HEK293 (cell line): ENCODE data around the gene CTAGE4.
"Not testable (repeated sequence)": the region's sequence is repeated elsewhere in the genome, so short reads cannot be mapped to it uniquely, and the experiment has no call there.

Source experiments
- CTCF ChIA-PET: fragments of 350-600 bp; formaldehyde crosslinking; extraction: SDS; loops from one replicate; lab custom pipeline; 2021; ENCODE audit warnings: antibody characterized with exemption; lab: Yijun Ruan, JAX
- POLR2A ChIA-PET: fragments of 300-600 bp; formaldehyde crosslinking; extraction: SDS; loops from one replicate; lab custom pipeline; 2020; ENCODE audit warnings: antibody characterized with exemption, inconsistent platforms; lab: Yijun Ruan, JAX
- H3K27ac ChIP-seq: fragments of 200-500 bp; sonication (Bioruptor generic); 2 replicates; pipeline ENCODE4 v1.5.1; 2014; ENCODE audit warnings: low read depth, low read length, control low read depth, inconsistent platforms; ENCODE audit errors: extremely low read depth
- H3K36me3 ChIP-seq, 2 experiments: fragments of 200-500 bp in 1 of 2; sonication (Bioruptor generic) in 1 of 2; 1 replicate in 1 of 2; 2 replicates in 1 of 2; pipeline ENCODE4 v1.5.1; 2014 to 2017; ENCODE audit warnings: inconsistent platforms in 2 of 2, low read length in 2 of 2; ENCODE audit not compliant: control insufficient read depth in 2 of 2, insufficient read depth in 1 of 2
- H3K4me1 ChIP-seq: fragments of 200-500 bp; sonication (Bioruptor generic); 2 replicates; pipeline ENCODE4 v1.5.1; 2014; ENCODE audit warnings: mild to moderate bottlenecking, low read length, inconsistent platforms; ENCODE audit not compliant: control insufficient read depth, insufficient read depth
- H3K4me3 ChIP-seq: 2 replicates; pipeline ENCODE4 v1.5.1; 2011; ENCODE audit warnings: low read depth, mild to moderate bottlenecking, control low read depth, low read length, moderate library complexity
- H3K9me3 ChIP-seq: fragments of 200-500 bp; sonication (Bioruptor generic); 2 replicates; pipeline ENCODE4 v1.5.1; 2014; ENCODE audit warnings: low read depth, low read length, inconsistent platforms; ENCODE audit not compliant: control insufficient read depth, insufficient read depth
- FEZF1 ChIP-seq: fragments of 450-650 bp; formaldehyde crosslinking; IDR thresholded peaks from 2 replicates; pipeline ENCODE4 v1.5.1; 2016; ENCODE audit warnings: missing biosample characterization, missing genetic modification characterization
- GFI1B ChIP-seq: fragments of 450-650 bp; formaldehyde crosslinking; IDR thresholded peaks from 2 replicates; pipeline ENCODE4 v1.5.1; 2016; ENCODE audit warnings: missing biosample characterization, missing genetic modification characterization
- GLI4 ChIP-seq: fragments of 450-650 bp; formaldehyde crosslinking; IDR thresholded peaks from 2 replicates; pipeline ENCODE4 v1.5.1; 2016; ENCODE audit warnings: missing biosample characterization, missing genetic modification characterization
- ZNF114 ChIP-seq: fragments of 450-650 bp; formaldehyde crosslinking; IDR thresholded peaks from 2 replicates; pipeline ENCODE4 v1.5.0; 2017; ENCODE audit warnings: missing biosample characterization, missing genetic modification characterization
- ZNF138 ChIP-seq: fragments of 450-650 bp; formaldehyde crosslinking; IDR thresholded peaks from 2 replicates; pipeline ENCODE4 v1.5.1; 2016; ENCODE audit warnings: missing biosample characterization, missing genetic modification characterization, borderline replicate concordance
- ZNF16 ChIP-seq: fragments of 450-650 bp; formaldehyde crosslinking; IDR thresholded peaks from 2 replicates; pipeline ENCODE4 v1.5.1; 2016; ENCODE audit warnings: low read depth, missing biosample characterization, missing genetic modification characterization
- ZNF354C ChIP-seq: fragments of 450-650 bp; formaldehyde crosslinking; IDR thresholded peaks from 2 replicates; pipeline ENCODE4 v1.5.1; 2016; ENCODE audit warnings: missing biosample characterization, missing genetic modification characterization, low read depth, borderline replicate concordance
- ZNF48 ChIP-seq: fragments of 450-650 bp; formaldehyde crosslinking; IDR thresholded peaks from 2 replicates; pipeline ENCODE4 v1.5.1; 2016; ENCODE audit warnings: missing biosample characterization, missing genetic modification characterization
- ZNF530 ChIP-seq: fragments of 450-650 bp; formaldehyde crosslinking; IDR thresholded peaks from 2 replicates; pipeline ENCODE4 v1.5.1; 2016; ENCODE audit warnings: low read depth, missing biosample characterization, missing genetic modification characterization
- ZNF610 ChIP-seq: fragments of 450-650 bp; formaldehyde crosslinking; IDR thresholded peaks from 2 replicates; pipeline ENCODE4 v1.5.1; 2016; ENCODE audit warnings: missing biosample characterization, missing genetic modification characterization, borderline replicate concordance
- ZNF654 ChIP-seq: fragments of 450-650 bp; formaldehyde crosslinking; IDR thresholded peaks from 2 replicates; pipeline ENCODE4 v1.5.1; 2016; ENCODE audit warnings: low read depth, missing biosample characterization, missing genetic modification characterization
- TF ChIP-seq, protein P1 (sequence below): IDR thresholded peaks from 2 replicates; pipeline ENCODE4 v1.6.1; 2011; ENCODE audit warnings: mild to moderate bottlenecking, low read depth, low read length, borderline replicate concordance
- TF ChIP-seq, protein P2 (sequence below): fragments of 450-650 bp; formaldehyde crosslinking; IDR thresholded peaks from 2 replicates; pipeline ENCODE4 v1.5.1; 2016; ENCODE audit warnings: missing biosample characterization, missing genetic modification characterization
- TF ChIP-seq, protein P3 (sequence below): fragments of 450-650 bp; formaldehyde crosslinking; IDR thresholded peaks from 2 replicates; pipeline ENCODE4 v1.5.1; 2016; ENCODE audit warnings: missing biosample characterization, missing genetic modification characterization
- TF ChIP-seq, protein P4 (sequence below): fragments of 450-650 bp; formaldehyde crosslinking; IDR thresholded peaks from 2 replicates; pipeline ENCODE4 v1.5.1; 2017; ENCODE audit warnings: missing biosample characterization, missing genetic modification characterization
- TF ChIP-seq, protein P5 (sequence below): fragments of 450-650 bp; formaldehyde crosslinking; IDR thresholded peaks from 2 replicates; pipeline ENCODE4 v1.5.1; 2016; ENCODE audit warnings: missing biosample characterization, missing genetic modification characterization
- TF ChIP-seq, protein P6 (sequence below): fragments of 450-650 bp; formaldehyde crosslinking; IDR thresholded peaks from 2 replicates; pipeline ENCODE4 v1.5.1; 2017; ENCODE audit warnings: missing biosample characterization, missing genetic modification characterization

The CTAGE4 gene

DNA sequence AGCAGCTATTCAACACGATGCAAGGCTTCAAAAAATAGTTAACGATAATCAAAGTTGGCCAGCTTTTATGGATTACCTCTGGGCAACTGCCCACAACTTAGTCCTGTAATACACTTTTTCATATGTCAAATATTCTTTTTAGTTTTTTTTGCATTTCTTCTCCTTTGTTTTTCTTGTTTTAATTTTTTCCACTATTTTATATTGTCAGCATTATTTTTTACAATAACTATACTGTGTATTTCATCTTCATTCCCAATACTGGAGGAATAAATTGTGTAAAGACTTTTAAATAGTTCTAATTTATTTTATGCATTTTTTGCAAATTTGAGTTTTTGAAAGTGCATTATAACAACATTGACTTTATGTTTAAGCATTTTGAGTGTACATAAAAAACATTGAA is 18.5 kb upstream of the CTAGE4 start:
- CTCF ChIA-PET: no interaction called here
- no peak overlapping the region for H3K27ac ChIP-seq
- H3K36me3 ChIP-seq: no peaks in the 10 kb centered on the region
- H3K9me3 ChIP-seq: no peaks in the 10 kb centered on the region
- TF ChIP-seq, protein P1, sequence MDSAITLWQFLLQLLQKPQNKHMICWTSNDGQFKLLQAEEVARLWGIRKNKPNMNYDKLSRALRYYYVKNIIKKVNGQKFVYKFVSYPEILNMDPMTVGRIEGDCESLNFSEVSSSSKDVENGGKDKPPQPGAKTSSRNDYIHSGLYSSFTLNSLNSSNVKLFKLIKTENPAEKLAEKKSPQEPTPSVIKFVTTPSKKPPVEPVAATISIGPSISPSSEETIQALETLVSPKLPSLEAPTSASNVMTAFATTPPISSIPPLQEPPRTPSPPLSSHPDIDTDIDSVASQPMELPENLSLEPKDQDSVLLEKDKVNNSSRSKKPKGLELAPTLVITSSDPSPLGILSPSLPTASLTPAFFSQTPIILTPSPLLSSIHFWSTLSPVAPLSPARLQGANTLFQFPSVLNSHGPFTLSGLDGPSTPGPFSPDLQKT: no peak
- TF ChIP-seq ZNF610 (tag by site-specific recombination): no peak
- TF ChIP-seq GLI4: no peak
- TF ChIP-seq, protein P2, sequence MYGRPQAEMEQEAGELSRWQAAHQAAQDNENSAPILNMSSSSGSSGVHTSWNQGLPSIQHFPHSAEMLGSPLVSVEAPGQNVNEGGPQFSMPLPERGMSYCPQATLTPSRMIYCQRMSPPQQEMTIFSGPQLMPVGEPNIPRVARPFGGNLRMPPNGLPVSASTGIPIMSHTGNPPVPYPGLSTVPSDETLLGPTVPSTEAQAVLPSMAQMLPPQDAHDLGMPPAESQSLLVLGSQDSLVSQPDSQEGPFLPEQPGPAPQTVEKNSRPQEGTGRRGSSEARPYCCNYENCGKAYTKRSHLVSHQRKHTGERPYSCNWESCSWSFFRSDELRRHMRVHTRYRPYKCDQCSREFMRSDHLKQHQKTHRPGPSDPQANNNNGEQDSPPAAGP (tag by site-specific recombination): no peak
- TF ChIP-seq ZNF138 (tag by site-specific recombination): no peak
- TF ChIP-seq ZNF530 (tag by site-specific recombination): no peak
- no peak for TF ChIP-seq ZNF354C (tag by site-specific recombination)
- TF ChIP-seq ZNF16: no peak
- TF ChIP-seq, protein P3, sequence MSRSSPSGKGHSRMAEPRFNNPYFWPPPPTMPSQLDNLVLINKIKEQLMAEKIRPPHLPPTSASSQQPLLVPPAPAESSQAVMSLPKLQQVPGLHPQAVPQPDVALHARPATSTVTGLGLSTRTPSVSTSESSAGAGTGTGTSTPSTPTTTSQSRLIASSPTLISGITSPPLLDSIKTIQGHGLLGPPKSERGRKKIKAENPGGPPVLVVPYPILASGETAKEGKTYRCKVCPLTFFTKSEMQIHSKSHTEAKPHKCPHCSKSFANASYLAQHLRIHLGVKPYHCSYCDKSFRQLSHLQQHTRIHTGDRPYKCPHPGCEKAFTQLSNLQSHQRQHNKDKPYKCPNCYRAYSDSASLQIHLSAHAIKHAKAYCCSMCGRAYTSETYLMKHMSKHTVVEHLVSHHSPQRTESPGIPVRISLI (tag by site-specific recombination): no peak
- TF ChIP-seq, protein P4, sequence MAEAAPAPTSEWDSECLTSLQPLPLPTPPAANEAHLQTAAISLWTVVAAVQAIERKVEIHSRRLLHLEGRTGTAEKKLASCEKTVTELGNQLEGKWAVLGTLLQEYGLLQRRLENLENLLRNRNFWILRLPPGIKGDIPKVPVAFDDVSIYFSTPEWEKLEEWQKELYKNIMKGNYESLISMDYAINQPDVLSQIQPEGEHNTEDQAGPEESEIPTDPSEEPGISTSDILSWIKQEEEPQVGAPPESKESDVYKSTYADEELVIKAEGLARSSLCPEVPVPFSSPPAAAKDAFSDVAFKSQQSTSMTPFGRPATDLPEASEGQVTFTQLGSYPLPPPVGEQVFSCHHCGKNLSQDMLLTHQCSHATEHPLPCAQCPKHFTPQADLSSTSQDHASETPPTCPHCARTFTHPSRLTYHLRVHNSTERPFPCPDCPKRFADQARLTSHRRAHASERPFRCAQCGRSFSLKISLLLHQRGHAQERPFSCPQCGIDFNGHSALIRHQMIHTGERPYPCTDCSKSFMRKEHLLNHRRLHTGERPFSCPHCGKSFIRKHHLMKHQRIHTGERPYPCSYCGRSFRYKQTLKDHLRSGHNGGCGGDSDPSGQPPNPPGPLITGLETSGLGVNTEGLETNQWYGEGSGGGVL: no peak
- no peak for TF ChIP-seq GFI1B (tag by site-specific recombination)
- no peak for TF ChIP-seq ZNF654 (tag by site-specific recombination)
- TF ChIP-seq ZNF114 (tag by site-specific recombination): no peak
- no peak for TF ChIP-seq FEZF1 (tag by site-specific recombination)
- no peak for TF ChIP-seq ZNF48 (tag by site-specific recombination)
- TF ChIP-seq, protein P5, sequence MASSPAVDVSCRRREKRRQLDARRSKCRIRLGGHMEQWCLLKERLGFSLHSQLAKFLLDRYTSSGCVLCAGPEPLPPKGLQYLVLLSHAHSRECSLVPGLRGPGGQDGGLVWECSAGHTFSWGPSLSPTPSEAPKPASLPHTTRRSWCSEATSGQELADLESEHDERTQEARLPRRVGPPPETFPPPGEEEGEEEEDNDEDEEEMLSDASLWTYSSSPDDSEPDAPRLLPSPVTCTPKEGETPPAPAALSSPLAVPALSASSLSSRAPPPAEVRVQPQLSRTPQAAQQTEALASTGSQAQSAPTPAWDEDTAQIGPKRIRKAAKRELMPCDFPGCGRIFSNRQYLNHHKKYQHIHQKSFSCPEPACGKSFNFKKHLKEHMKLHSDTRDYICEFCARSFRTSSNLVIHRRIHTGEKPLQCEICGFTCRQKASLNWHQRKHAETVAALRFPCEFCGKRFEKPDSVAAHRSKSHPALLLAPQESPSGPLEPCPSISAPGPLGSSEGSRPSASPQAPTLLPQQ: no peak
- TF ChIP-seq, protein P6, sequence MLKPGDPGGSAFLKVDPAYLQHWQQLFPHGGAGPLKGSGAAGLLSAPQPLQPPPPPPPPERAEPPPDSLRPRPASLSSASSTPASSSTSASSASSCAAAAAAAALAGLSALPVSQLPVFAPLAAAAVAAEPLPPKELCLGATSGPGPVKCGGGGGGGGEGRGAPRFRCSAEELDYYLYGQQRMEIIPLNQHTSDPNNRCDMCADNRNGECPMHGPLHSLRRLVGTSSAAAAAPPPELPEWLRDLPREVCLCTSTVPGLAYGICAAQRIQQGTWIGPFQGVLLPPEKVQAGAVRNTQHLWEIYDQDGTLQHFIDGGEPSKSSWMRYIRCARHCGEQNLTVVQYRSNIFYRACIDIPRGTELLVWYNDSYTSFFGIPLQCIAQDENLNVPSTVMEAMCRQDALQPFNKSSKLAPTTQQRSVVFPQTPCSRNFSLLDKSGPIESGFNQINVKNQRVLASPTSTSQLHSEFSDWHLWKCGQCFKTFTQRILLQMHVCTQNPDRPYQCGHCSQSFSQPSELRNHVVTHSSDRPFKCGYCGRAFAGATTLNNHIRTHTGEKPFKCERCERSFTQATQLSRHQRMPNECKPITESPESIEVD: no peak
- H3K4me3 ChIP-seq: no peak overlapping the region
- no peaks in the 10 kb centered on the region for H3K4me1 ChIP-seq
- POLR2A ChIA-PET: no interaction called here

DNA sequence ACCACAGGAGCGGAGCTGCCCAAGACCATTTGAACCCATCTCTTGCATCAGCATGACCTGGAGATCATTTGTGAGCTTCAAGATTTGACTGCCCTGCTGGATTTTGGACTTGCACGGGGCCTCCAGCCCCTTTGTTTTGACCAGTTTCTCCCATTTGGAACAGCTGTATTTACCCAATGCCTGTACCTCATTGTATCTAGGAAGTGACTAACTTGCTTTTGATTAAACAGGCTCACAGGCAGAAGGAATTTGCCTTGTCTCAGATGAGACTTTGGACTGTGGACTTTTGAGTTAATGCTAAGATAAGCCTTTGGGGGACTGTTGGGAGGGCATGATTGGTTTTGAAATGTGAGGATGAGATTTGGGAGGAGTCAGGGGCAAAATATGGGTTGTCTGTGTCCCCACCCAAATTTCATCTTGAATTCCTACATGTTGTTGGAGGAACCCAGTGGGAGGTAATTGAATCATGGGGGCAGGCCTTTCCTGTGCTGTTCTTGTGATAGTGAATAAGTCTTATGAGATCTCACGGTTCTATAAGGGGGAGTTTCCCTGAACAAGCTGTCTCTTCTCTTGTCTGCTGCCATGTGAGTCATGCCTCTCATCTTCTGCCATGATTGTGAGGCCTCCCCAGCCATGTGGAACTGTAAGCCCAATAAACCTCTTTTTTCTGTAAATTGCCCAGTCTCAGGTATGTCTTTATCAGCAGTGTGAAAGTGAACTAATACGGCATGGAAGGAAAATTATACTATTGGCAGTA is 11.5 kb upstream of the CTAGE4 start:
- H3K4me1 ChIP-seq, H3K27ac ChIP-seq, CTCF ChIA-PET, H3K36me3 ChIP-seq, POLR2A ChIA-PET, H3K4me3 ChIP-seq, H3K9me3 ChIP-seq: not testable (repeated sequence)
